Fibroblast of lung (primary cell): ENCODE measurements around the gene KRTAP4-4. TPM values are rescaled to one million over a fixed set of nuclear protein-coding genes. Genes with fewer than 3 reads are reported as not detected.
A peak's percentile ranks its signal among the peaks of the same experiment; 100 is the strongest.
"Not testable (repeated sequence)": the region's sequence is repeated elsewhere in the genome, so short reads cannot be mapped to it uniquely, and the experiment has no call there.

Experiments used
- DNase-seq, 2 donors: peaks; one replicate each; pipeline versions ENCODE4 v3.0.0 to v3.0.0-alpha.2; 2010; ENCODE audit warnings: low read depth in 2 of 2
- H2AFZ ChIP-seq: 2 replicates; pipeline ENCODE4 v1.5.1; 2012; ENCODE audit warnings: low read length, control low read depth, inconsistent platforms
- H3K27ac ChIP-seq: 2 replicates; pipeline ENCODE4 v1.5.1; 2011; ENCODE audit warnings: low read length, control low read depth; ENCODE audit not compliant: insufficient read depth
- H3K27me3 ChIP-seq: 2 replicates; pipeline ENCODE4 v1.5.1; 2011; ENCODE audit warnings: mild to moderate bottlenecking, low read length; ENCODE audit not compliant: control insufficient read depth, insufficient read depth
- H3K36me3 ChIP-seq: 2 replicates; pipeline ENCODE4 v1.5.1; 2011; ENCODE audit warnings: low read length; ENCODE audit not compliant: control insufficient read depth, insufficient read depth
- H3K4me1 ChIP-seq: 2 replicates; pipeline ENCODE4 v1.5.1; 2011; ENCODE audit warnings: low read length; ENCODE audit not compliant: control insufficient read depth, insufficient read depth; ENCODE audit errors: extremely low read depth
- H3K4me2 ChIP-seq: 2 replicates; pipeline ENCODE4 v1.5.1; 2011; ENCODE audit warnings: low read length, control low read depth; ENCODE audit not compliant: insufficient read depth; ENCODE audit errors: extremely low read depth
- H3K4me3 ChIP-seq, 4 experiments: fragments of 200-600 bp in 1 of 4; sonication (generic) in 1 of 4; replicated peaks in 1 of 4; 2 replicates each; pipeline ENCODE4 v1.5.1; 2011 to 2016; ENCODE audit warnings: low read length in 4 of 4, low read depth in 3 of 4, mild to moderate bottlenecking in 3 of 4, control low read depth in 2 of 4, inconsistent platforms in 1 of 4, mixed read lengths in 1 of 4; ENCODE audit not compliant: insufficient read depth in 1 of 4; ENCODE audit errors: control extremely low read depth in 1 of 4
- H3K79me2 ChIP-seq: 2 replicates; pipeline ENCODE4 v1.5.1; 2012; ENCODE audit warnings: mild to moderate bottlenecking, low read length, inconsistent platforms; ENCODE audit not compliant: control insufficient read depth, insufficient read depth
- H3K9ac ChIP-seq: 2 replicates; pipeline ENCODE4 v1.5.1; 2011; ENCODE audit warnings: mild to moderate bottlenecking, low read length, control low read depth; ENCODE audit not compliant: insufficient read depth
- H3K9me3 ChIP-seq: 2 replicates; pipeline ENCODE4 v1.5.1; 2012; ENCODE audit warnings: low read depth, low read length; ENCODE audit not compliant: control insufficient read depth, insufficient read depth
- H4K20me1 ChIP-seq: 2 replicates; pipeline ENCODE4 v1.5.1; 2011; ENCODE audit warnings: low read length; ENCODE audit not compliant: control insufficient read depth, insufficient read depth; ENCODE audit errors: extremely low read depth
- EZH2 ChIP-seq: IDR thresholded peaks from 2 replicates; pipeline ENCODE4 v1.5.1; 2012; ENCODE audit warnings: low read length, control low read depth, mild to moderate bottlenecking; ENCODE audit errors: missing control alignments
- polyA plus RNA-seq, 2 donors: library from polyadenylated mRNA; depleted of rRNA in 1 of 2; stranded (reverse) in 1 of 2; unstranded in 1 of 2; fragments of >200 nt; gene quantifications; 2 replicates each; pipeline ENCODE4 v1.2.1, GENCODE V29; 2011 to 2012; ENCODE audit warnings: missing spikeins in 1 of 2
- total RNA-seq: library from RNA; depleted of rRNA; stranded (reverse); fragments of >200 nt; gene quantifications from 2 replicates; pipeline ENCODE4 v1.2.1, GENCODE V29; 2014
- TF ChIP-seq, protein P1 (sequence below), 2 donors: IDR thresholded peaks in 1 of 2; conservative IDR thresholded peaks in 1 of 2; 1 replicate in 1 of 2; 2 replicates in 1 of 2; pipeline ENCODE4 v1.5.1; 2011 to 2012; ENCODE audit warnings: low read length in 2 of 2, control low read depth in 1 of 2, inconsistent platforms in 1 of 2, low read depth in 1 of 2, mild to moderate bottlenecking in 1 of 2

KRTAP4-4 gene
- total and polyA plus RNA-seq, 2 donors (not counting 1 experiment from before 2014, with no cell fraction given), result not detected

DNA sequence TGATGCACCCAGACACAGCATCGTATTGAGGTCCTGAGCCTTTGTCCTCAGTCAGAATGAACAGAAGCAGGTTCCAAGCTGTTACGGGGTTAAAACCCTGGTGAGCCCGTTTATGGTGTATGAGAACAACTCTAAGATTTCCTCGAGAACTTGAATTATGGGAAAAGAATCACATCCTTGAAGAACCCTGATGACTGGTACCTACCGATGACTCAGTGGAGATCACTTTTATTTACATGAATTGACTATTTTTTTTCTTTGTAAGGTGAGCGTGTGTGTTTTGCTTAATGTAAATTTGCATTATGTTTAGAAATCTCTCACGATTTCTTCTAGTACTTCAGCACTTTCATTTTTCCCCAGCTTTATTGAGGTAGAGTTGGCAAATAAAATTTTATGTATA, 3.3 kb upstream of the KRTAP4-4 start:
- H3K27ac ChIP-seq, result no peak overlapping the region
- H2AFZ ChIP-seq, result no peak overlapping the region
- no peaks in the 10 kb centered on the region for H4K20me1 ChIP-seq
- no peaks in the 10 kb centered on the region for H3K79me2 ChIP-seq
- no peak overlapping the region for H3K4me3 ChIP-seq
- TF ChIP-seq, protein P1, sequence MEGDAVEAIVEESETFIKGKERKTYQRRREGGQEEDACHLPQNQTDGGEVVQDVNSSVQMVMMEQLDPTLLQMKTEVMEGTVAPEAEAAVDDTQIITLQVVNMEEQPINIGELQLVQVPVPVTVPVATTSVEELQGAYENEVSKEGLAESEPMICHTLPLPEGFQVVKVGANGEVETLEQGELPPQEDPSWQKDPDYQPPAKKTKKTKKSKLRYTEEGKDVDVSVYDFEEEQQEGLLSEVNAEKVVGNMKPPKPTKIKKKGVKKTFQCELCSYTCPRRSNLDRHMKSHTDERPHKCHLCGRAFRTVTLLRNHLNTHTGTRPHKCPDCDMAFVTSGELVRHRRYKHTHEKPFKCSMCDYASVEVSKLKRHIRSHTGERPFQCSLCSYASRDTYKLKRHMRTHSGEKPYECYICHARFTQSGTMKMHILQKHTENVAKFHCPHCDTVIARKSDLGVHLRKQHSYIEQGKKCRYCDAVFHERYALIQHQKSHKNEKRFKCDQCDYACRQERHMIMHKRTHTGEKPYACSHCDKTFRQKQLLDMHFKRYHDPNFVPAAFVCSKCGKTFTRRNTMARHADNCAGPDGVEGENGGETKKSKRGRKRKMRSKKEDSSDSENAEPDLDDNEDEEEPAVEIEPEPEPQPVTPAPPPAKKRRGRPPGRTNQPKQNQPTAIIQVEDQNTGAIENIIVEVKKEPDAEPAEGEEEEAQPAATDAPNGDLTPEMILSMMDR (conservative IDR thresholded peaks at IDR 0.05 in 1 of 2, IDR thresholded peaks at IDR 0.05 in 1 of 2; ENCODE audit: low read depth in 1 of 2, low read length in 2 of 2), result no peak
- TF ChIP-seq EZH2, result no peak
- no peaks in the 10 kb centered on the region for H3K9me3 ChIP-seq
- H3K4me2 ChIP-seq, result no peak overlapping the region
- DNase-seq, result peak in 1 of 2 donors; percentile 17
- H3K9ac ChIP-seq, result no peak overlapping the region
- no peaks in the 10 kb centered on the region for H3K4me1 ChIP-seq
- no peaks in the 10 kb centered on the region for H3K36me3 ChIP-seq
- H3K27me3 ChIP-seq, result no peaks in the 10 kb centered on the region

DNA sequence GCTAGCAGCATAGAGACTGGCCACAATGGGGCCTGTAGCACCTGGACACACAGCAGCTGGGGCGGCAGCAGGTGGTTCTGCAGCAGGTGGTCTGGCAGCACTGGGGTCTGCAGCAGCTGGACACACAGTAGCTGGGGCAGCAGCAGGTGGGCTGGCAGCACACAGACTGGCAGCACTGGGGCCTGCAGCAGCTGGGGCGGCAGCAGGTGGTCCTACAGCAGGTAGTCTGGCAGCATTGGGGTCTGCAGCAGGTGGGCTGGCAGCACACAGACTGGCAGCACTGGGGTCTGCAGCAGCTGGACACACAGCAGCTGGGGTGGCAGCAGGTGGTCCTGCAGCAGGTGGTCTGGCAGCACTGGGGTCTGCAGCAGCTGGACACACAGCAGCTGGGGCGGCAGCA, 358 bp downstream of the KRTAP4-4 start:
- H3K9me3 ChIP-seq, H3K36me3 ChIP-seq, H3K4me2 ChIP-seq, H3K9ac ChIP-seq, H2AFZ ChIP-seq, H3K4me3 ChIP-seq, H4K20me1 ChIP-seq, H3K27me3 ChIP-seq, H3K79me2 ChIP-seq, H3K4me1 ChIP-seq, DNase-seq, H3K27ac ChIP-seq: not testable (repeated sequence)

DNA sequence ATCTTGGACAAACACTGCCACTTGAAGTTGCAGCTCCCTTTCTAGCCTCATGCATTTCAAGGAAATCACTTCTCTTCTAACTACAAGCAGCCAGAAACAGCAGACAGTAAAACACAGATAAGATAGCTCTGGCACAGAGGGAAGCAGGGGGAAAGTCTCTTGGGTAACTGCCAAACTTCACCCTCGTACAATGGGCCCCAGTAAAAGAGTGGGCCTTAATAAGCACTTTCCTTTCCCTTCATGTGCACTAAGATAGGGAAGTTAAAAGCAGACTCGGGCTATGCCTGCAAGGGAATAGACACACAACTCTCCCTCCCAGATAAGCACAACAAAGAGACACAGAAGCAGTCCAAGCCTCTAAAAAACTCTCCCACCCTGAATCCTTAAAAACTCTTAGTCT, 6.7 kb downstream of the KRTAP4-4 start:
- Histone ChIP-seq H3K27ac (no peak overlapping the region), H3K4me2 (no peak overlapping the region), H3K36me3 (no peaks in the 10 kb centered on the region), H2AFZ (no peak overlapping the region), H3K9ac (no peak overlapping the region), H3K79me2 (no peaks in the 10 kb centered on the region), H3K4me1 (no peaks in the 10 kb centered on the region), H3K4me3 (no peak overlapping the region), H4K20me1 (no peaks in the 10 kb centered on the region), H3K9me3 (no peaks in the 10 kb centered on the region), H3K27me3 (no peaks in the 10 kb centered on the region)
- no peak for DNase-seq
- TF ChIP-seq, protein P1 (conservative IDR thresholded peaks at IDR 0.05 in 1 of 2, IDR thresholded peaks at IDR 0.05 in 1 of 2; ENCODE audit: low read depth in 1 of 2, low read length in 2 of 2), result no peak
- no peak for TF ChIP-seq EZH2
